NAMALWA (cell line): ENCODE results near the gene PSMC5.
"Not testable (repeated sequence)": the region's sequence is repeated elsewhere in the genome, so short reads cannot be mapped to it uniquely, and the experiment has no call there.

Experiments used
- DNase-seq: peaks from one replicate; pipeline ENCODE4 v3.0.0-alpha.2; 2015; ENCODE audit warnings: low spot score

The PSMC5 gene

DNA sequence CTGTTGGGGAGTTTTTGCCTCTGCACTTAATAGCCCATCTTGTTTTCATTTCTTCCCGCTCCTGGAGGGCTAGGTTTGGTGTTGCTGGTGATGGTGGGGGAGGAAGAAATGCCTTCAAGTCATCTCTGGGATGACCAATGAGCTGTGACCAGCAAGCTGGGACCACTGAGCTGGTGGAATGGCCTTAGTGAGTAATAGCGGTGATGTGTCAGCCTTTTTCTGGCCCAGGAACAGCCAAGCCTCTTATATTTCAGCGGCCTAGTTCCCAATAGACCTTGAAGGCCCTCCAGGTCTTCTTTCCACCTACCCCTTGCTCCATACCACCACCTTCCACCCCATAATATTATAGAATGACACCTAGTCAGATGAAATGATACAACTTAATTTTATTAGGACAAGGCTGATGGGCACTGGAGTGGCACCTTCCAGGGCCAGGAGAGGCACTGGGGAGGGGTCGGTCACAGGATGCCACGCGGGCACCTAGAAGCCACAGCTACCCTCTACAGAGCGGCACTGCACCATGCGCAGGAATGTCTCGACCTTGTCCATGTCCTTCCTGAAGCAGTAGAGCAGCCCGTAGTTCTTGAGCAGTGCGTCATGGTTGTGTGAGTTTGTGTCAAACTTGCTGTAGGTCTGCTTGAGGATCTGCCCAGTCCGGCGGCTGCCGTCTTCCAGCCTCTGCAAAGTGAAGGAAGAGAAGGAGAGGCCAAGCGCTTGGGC lies 44.6 kb downstream of the PSMC5 start:
- not testable (repeated sequence) for DNase-seq

DNA sequence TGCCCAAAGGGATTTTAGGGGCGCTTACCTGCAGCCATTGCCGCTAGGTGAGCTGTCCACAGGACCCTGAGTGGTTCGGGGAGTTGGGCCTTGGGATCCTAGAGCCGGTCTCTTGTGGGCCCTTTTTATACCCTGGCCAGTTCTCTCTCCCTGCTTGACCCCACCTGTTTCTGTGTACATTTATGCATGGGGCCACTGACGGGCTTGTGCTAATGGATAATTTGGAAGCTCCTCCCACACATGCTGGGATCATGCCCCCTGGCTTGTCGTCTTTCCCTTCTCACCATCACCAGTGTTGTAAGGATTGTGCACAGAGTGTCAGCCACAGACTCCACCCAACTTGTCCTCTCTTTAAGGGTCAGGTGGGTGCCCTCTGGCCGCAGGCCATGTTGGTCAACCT lies 46.3 kb downstream of the PSMC5 start, which contains the start of gene CSH2:
TSS of gene CSH2 (minus strand) at position 101 of the 400 bp plus-strand sequence. CDS start at position 38, 63 bp downstream.
- DNase-seq, result not testable (repeated sequence)

DNA sequence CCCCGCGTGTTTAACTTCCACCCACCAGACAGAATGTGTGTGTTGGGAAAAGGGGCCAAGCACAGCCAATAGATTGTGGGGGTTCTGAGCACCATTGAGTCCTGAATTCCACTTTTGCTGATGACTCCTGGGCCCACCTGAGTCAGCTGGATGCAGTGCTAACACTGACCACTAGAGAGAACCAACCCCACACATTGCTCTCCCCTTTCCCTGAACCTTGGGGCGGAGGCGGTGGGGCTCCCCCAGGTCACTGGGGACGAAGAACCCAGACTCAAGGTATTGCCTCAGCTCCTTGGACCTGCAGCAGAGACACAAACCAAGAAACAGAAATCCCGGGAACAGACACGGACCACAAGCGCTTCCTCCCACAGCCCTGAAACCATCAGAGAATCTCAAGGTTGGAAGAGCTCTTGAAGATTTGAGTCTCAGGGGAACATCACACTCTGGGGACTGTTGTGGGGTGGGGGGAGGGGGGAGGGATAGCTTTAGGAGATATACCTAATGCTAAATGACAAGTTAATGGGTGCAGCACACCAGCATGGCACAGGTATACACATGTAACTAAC lies 46.9 kb downstream of the PSMC5 start:
- DNase-seq, result not testable (repeated sequence)

DNA sequence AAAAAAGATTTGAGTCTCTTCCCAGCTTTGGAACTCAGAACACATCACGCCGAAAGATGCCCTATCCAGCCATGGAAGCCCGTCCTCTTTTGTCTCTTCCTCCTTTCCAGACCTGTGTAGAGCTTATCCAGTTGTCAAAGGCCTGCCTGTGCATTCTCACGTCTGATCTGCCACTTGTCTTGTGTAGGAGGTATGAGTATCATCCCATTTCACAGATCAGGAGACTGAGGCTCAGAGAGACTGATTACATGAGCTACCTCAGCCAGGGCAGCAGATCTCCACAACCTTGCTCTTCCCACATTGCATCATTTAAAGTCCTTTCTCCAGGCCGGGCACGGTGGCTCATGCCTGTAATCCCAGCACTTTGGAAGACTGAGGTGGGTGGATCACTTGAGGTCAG lies 47.5 kb downstream of the PSMC5 start:
- not testable (repeated sequence) for DNase-seq

DNA sequence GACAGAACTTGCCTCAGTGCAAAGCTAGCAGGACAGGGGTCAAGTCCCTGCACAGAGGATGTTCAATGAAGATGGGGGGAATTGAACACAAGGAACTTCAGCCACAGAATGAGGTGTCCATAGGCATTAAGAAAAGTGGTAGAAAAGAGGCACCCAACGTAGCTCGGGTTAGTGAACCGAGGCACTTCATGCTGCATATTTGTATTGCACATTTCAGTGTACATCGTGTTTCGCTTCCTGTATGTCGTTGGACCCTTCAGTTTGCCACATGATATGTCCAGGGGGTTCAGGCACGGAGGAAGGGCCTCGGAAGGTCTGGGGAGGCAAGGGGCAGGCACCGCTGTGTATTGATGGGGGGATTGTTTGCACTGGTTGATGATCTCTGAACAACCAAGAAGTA lies 51.2 kb downstream of the PSMC5 start:
- DNase-seq, result not testable (repeated sequence)

DNA sequence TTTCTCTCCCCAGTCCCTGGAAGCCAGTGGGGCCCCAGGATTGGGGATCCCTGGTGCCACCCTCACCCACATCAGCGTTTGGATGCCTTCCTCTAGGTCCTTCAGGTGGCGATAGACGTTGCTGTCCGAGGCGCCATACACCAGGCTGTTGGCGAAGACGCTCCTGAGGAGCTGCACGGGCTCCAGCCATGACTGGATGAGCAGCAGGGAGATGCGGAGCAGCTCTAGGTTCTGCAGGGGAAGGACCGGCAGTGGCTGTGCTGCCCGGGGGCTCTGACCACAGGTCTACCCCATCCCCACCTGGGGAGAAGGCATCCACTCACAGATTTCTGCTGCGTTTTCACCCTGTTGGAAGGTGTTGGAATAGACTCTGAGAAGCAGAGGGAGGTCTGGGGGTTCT lies 53.5 kb downstream of the PSMC5 start:
- no peak for DNase-seq

DNA sequence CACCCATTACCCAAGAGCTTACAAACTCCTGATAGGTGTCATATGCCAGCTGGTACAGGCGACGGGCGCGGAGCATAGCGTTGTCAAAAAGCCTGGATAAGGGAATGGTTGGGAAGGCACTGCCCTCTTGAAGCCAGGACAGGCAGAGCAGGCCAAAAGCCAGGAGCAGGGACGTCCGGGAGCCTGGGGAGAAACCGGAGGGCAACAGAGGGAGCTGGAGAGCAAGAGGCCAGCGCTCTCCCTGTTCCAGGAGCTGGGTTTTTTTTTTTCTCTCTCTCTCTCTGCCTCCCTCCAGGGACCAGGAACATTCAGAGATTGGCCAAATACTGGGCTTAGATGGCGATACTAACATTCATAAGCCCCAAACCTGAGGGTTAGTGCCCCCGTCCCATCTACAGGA lies 54.1 kb downstream of the PSMC5 start:
- DNase-seq, result not testable (repeated sequence)
